Suppressor macrophage treated with lipopolysaccharide for 1 hour (primary cell): ENCODE data around the gene EIF4B.

Experiments used
- DNase-seq, 3 donors: peaks; one replicate each; pipeline ENCODE4 v3.0.0-alpha.2; 2020 to 2022

EIF4B gene

GRCh38 chr12:53071591-53072551 lies 65.6 kb downstream of the EIF4B start:
- no peak for DNase-seq

- DNase-seq = no peak
Measured at GRCh38 chr12:53073881-53074280, 67.6 kb downstream of the EIF4B start.

GRCh38 chr12:53074283-53074998 lies 68.2 kb downstream of the EIF4B start:
- DNase-seq = no peak

DNA sequence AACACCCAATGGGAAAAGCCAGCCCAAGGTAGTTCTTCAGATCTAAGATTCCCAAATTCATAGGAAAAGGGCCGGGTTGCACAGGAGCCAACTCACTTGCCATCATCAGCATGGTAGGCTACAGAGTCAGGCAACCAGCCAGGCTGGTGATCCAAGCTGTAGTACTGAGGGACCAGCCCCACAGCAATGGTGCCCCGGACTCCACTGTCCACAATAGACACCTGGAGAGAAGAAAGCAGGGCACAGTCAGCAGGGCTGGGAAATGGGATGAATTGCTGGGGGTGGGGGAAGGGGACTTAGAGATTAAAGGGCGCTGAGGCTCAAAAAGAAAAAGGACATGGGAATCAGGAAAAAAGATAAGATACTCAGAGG lies 68.7 kb downstream of the EIF4B start:
- no peak for DNase-seq

DNA sequence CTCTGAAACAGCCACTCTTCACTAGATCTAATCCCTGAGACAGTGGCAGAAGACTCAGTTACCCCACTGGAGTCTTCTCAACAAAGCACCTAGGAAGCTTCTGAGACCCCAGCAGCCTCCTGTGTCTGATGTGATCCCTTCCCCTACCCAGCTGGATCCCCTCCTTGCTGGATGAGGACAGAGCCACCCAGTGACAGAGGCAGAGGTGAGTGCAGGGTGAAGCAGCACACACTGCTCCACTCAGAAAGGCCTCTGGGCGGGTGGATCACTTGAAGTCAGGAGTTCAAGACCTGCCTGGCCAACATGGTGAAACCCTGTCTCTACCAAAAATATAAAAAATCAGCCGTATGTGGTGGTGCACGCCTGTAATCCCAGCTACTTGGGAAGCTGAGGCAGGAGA lies 70.2 kb downstream of the EIF4B start:
- DNase-seq = no peak

DNA sequence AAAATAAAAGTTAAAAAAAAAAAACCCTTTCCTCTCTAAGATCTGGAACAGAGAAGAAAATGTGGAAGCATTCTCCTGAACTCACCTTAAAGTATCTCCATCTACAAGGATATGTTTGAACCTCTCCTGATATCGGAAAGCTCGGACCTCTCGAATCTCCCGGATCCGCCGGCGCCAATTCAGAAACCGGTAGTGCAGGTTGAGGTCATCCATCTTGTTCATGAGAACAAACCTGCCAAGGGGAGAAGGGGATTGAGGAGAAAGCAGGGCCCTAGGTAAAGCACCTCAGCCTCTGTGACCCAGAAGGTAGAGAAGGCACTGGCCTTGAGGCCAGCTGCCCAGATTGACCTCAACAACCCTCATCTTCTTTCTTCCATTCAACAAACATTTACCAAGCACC lies 70.8 kb downstream of the EIF4B start:
- no peak for DNase-seq

GRCh38 chr12:53078425-53079225 lies 72.4 kb downstream of the EIF4B start:
- DNase-seq = no peak

DNA sequence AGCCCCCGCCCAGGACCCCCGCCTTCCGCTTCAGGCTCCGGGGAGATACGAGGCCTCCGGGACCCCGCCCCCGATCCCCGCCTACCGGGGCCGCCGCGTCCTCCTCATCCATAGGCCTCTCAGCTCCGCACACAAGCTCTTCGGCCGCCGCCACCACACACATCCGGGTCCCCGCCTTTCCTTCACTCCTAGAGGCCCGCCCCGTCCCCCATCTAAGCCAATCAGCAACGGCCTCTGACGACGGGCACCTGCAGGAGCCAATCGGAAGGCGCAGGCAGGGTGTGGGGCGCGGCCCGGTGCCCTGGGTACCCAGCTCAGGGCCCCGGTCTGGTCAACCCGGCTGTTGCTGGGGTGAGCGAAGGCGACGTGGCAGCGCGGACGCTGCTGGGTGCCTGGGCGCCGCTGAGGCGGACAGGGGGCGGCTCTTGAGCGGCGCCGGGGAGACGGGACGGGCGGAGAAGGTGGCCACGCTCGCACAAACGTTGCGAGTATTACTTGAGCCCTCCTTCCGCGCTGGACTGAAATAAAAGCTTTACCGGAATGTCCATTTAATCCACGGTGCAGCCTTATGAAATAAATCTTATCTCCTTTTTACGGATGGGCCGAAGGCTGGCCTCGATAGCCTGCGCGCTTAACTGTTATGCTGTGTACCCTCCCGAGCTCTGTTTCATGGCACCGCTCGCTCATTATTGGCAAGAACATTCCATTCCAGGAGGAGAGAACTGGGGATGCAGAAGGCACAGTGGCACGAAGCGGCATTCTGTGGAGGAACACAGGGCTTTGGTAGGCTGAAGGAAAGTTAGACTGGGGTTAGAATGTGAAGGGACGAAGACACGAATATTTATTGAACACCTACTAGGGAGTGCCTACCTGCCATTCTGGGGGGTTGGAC lies 73.2 kb downstream of the EIF4B start, which contains the start of gene SPRYD3:
Gene SPRYD3, minus strand, starts transcription at position 165 of the 892 bp plus-strand sequence. Its CDS starts 57 bp downstream, at position 108.
- peak; percentile 97 to 98 (median 98) for DNase-seq

- peak in 2 of 3 donors; percentile 56 to 76 for DNase-seq
Measured at GRCh38 chr12:53082637-53083175, 76.5 kb downstream of the EIF4B start.

- DNase-seq = no peak
Measured at GRCh38 chr12:53086361-53086760, 80.1 kb downstream of the EIF4B start.

- no peak for DNase-seq
Measured at GRCh38 chr12:53090105-53090504, 83.8 kb downstream of the EIF4B start.

- DNase-seq = no peak
Measured at GRCh38 chr12:53090554-53090953, 84.3 kb downstream of the EIF4B start.

- no peak for DNase-seq
Measured at GRCh38 chr12:53091756-53092155, 85.5 kb downstream of the EIF4B start.
